Endodermal cell (in vitro differentiated cells): ENCODE data around the gene PLK5. TPM values are rescaled to one million over a fixed set of nuclear protein-coding genes. Genes with fewer than 3 reads are reported as not detected.

Source experiments
- DNase-seq: peaks from one replicate; pipeline ENCODE4 v3.0.0-alpha.2; 2017
- H3K27ac ChIP-seq: 2 replicates; pipeline ENCODE4 v1.5.1; 2013; ENCODE audit warnings: mild to moderate bottlenecking, low read depth, low read length, moderate library complexity
- H3K27me3 ChIP-seq: 2 replicates; pipeline ENCODE4 v1.6.1; 2013; ENCODE audit warnings: mild to moderate bottlenecking, low read length, moderate library complexity; ENCODE audit not compliant: insufficient read depth, control insufficient read depth, poor library complexity, severe bottlenecking
- H3K36me3 ChIP-seq: 2 replicates; pipeline ENCODE4 v1.7.0; 2013; ENCODE audit warnings: mild to moderate bottlenecking, low read length, moderate library complexity; ENCODE audit not compliant: control insufficient read depth, insufficient read depth
- H3K4me1 ChIP-seq: one replicate; pipeline ENCODE4 v1.7.0; 2013; ENCODE audit warnings: low read length; ENCODE audit not compliant: control insufficient read depth, insufficient read depth
- H3K4me3 ChIP-seq: 2 replicates; pipeline ENCODE4 v1.5.1; 2013; ENCODE audit warnings: mild to moderate bottlenecking, low read length, moderate library complexity
- H3K9ac ChIP-seq: 2 replicates; pipeline ENCODE4 v1.6.1; 2013; ENCODE audit warnings: mild to moderate bottlenecking, low read length, moderate library complexity; ENCODE audit not compliant: poor library complexity, severe bottlenecking; ENCODE audit errors: extremely low read depth
- H3K9me3 ChIP-seq: 2 replicates; pipeline ENCODE4 v1.6.1; 2013; ENCODE audit warnings: mild to moderate bottlenecking, low read length, moderate library complexity; ENCODE audit not compliant: control insufficient read depth
- H3K27ac Mint-ChIP-seq: 2 replicates; pipeline ENCODE4 v1.8.0; 2020; ENCODE audit warnings: mixed read lengths
- H3K27me3 Mint-ChIP-seq: 2 replicates; pipeline ENCODE4 v1.8.0; 2021; ENCODE audit warnings: mild to moderate bottlenecking, mixed read lengths; ENCODE audit not compliant: insufficient read depth
- H3K36me3 Mint-ChIP-seq: 2 replicates; pipeline ENCODE4 v1.8.0; 2020; ENCODE audit warnings: low read depth, mixed read lengths
- H3K4me1 Mint-ChIP-seq: 2 replicates; pipeline ENCODE4 v1.8.0; 2020; ENCODE audit warnings: mixed read lengths
- H3K4me3 Mint-ChIP-seq: 2 replicates; pipeline ENCODE4 v1.8.0; 2020; ENCODE audit warnings: mild to moderate bottlenecking, moderate library complexity, mixed read lengths
- H3K9me3 Mint-ChIP-seq: 2 replicates; pipeline ENCODE4 v1.8.0; 2020; ENCODE audit warnings: mild to moderate bottlenecking, mixed read lengths
- CTCF ChIP-seq: fragments of 200-600 bp; sonication (generic); conservative IDR thresholded peaks from 2 replicates; pipeline ENCODE4 v1.5.0; 2021; ENCODE audit warnings: antibody characterized with exemption, mild to moderate bottlenecking
- WGBS, 2 experiments: methylation state at CpG; one replicate each; pipeline versions ENCODE4 v1.1.5 to v1.1.7; 2013; ENCODE audit warnings: missing lambda C conversion rate in 2 of 2, mixed read lengths in 1 of 2; ENCODE audit not compliant: insufficient coverage in 1 of 2, insufficient read length in 1 of 2; 5-methylcytosine and 5-hydroxymethylcytosine counted together
- total RNA-seq, 2 donors: library from RNA; stranded (reverse); fragmentation: NEBNext Ultra II Directional in 1 of 2; extraction: Animal tissue kit (Norgen Biotek cat#: 25700) in 1 of 2; gene quantifications; 2 replicates in 1 of 2; 3 replicates in 1 of 2; pipeline ENCODE4 v1.2.1, GENCODE V29; 2021

Gene PLK5
- total RNA-seq, 2 donors from 2014 or later, result 0.48 TPM; not detected in 1

DNA sequence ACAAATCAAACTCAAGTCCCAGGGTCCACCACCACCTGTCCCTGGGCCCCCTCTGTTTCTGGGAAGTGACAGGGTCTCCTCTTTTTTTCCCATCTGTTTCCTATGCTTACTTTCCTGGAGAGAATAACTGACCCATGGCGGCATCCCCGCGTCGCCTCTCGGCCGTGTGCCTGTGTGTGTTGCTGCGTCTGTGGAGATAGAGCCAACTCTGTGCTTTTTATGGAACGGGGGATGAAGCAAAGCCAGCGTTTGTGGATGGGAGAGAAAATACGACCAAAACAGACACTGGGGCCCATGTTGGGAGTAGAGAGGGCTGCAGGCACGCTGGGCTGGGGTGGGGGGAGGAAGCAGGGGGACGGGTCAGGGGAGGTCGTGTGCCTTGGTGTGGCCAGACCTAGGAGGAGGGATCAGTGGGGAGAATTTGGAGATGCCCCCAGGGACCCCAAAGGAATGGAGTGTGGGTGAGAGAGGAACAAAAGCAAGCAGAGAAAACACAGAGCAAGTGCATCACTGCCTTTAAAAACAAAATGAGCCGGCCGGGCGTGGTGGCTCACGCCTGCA lies 16.6 kb downstream of the PLK5 start:
- no peak overlapping the region for H3K27ac Mint-ChIP-seq
- H3K4me3 Mint-ChIP-seq, result peak overlapping the region; percentile 23
- no peak for DNase-seq
- no peaks in the 10 kb centered on the region for H3K9me3 ChIP-seq
- H3K36me3 ChIP-seq, result no peaks in the 10 kb centered on the region
- H3K4me1 Mint-ChIP-seq, result no peaks in the 10 kb centered on the region
- 69 to 78% methylated on average over 16 to 17 of the region's 17 CpGs for WGBS, 2 experiments
- H3K4me1 ChIP-seq, result no peaks in the 10 kb centered on the region
- no peak overlapping the region for H3K4me3 ChIP-seq
- no peaks in the 10 kb centered on the region for H3K9me3 Mint-ChIP-seq
- no peak for TF ChIP-seq CTCF
- H3K27me3 ChIP-seq, result peaks cover 7% of the 10 kb centered on the region
- no peak overlapping the region for H3K27ac ChIP-seq
- H3K9ac ChIP-seq, result no peak overlapping the region
- no peaks in the 10 kb centered on the region for H3K36me3 Mint-ChIP-seq
- H3K27me3 Mint-ChIP-seq, result peaks cover 37% of the 10 kb centered on the region

DNA sequence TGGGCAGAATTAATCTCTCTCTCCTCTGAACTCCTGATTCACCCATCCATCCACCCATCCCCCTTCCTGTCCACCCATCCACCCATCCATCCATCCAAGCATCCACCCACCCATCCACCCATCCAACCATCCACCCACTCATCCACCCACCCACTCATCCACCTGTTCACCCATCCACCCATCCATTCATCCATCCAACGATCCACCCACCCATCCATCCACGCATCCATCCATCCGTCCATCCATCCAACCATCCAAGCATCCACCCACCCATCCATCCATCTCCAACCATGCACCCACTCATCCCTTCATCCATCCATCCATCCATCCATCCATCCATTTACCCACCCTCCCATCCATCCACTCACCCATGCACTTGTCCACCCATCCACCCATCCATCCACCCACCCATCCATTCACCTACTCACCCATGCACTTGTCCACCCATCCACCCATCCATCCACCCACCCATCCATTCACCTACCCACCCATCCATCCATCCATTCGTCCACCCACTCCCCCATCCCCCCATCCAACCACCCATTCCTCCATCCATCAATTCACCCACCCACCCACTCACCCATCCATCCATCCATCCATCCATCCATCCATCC lies 25.6 kb downstream of the PLK5 start:
- H3K27ac Mint-ChIP-seq, result no peak overlapping the region
- H3K4me1 Mint-ChIP-seq, result no peaks in the 10 kb centered on the region
- Histone ChIP-seq H3K4me1 (no peaks in the 10 kb centered on the region), H3K4me3 (no peak overlapping the region), H3K9ac (no peak overlapping the region), H3K36me3 (peaks cover 5% of the 10 kb centered on the region), H3K27ac (no peak overlapping the region), H3K9me3 (no peaks in the 10 kb centered on the region), H3K27me3 (no peaks in the 10 kb centered on the region)
- DNase-seq, result no peak
- H3K9me3 Mint-ChIP-seq, result no peaks in the 10 kb centered on the region
- H3K27me3 Mint-ChIP-seq, result peaks cover 14% of the 10 kb centered on the region
- WGBS, 2 experiments, result 85 to 100% methylated on average over 3 to 4 of the region's 4 CpGs
- peaks cover 3% of the 10 kb centered on the region for H3K36me3 Mint-ChIP-seq
- no peak for TF ChIP-seq CTCF
- H3K4me3 Mint-ChIP-seq, result no peak overlapping the region

DNA sequence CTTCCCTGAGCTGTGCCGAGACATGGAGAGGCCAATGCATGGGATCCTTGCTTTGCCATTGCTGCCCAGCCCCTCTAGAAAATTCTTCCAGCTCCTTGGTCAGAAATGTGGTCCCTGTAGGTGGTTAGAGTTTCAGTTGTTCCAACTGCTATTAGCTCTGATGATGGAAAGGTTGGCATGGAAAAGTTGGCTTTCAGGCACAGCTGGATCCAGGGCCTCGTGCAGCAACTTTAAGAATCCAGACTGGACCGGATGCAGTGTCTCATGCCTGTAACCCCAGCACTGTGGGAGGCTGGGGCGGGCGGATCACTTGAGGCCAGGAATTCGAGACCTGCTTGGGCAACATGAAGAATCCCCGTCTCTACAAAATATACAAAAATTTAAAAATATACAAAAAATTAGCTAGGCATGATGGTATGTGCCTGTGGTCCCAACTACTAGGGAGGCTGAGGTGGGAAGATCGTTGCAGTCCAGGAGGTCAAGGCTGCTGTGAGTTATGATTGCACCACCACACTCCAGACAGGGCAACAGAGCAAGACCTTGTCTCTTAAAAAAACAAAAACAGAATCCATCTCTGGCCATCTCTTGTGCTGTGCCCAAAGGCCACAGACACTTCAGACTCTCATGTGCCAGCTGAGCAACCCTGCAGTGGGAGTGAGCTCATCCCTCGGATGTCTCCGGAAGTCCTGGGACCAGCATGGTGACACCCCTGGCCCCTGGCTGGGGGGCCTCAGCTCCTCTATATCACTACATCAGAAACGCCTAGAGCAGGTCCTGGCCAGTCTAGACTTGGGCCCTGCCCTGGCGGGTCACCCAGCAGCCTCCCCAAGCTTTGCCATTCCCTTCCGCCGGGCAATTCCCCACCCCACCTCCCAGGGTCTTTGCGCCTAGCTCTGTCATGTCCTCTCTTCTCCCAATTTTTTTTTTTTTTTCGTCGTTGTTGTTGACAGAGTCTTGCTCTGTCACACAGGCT lies 27.5 kb downstream of the PLK5 start:
- Histone ChIP-seq H3K4me3 (no peak overlapping the region), H3K4me1 (no peaks in the 10 kb centered on the region), H3K27me3 (no peaks in the 10 kb centered on the region), H3K9ac (no peak overlapping the region), H3K36me3 (peaks cover 9% of the 10 kb centered on the region), H3K27ac (no peak overlapping the region), H3K9me3 (no peaks in the 10 kb centered on the region)
- WGBS, 2 experiments, result 88 to 92% methylated on average over 9 to 14 of the region's 17 CpGs
- Mint-ChIP-seq H3K27ac (no peak overlapping the region), H3K4me3 (no peak overlapping the region), H3K9me3 (no peaks in the 10 kb centered on the region), H3K4me1 (no peaks in the 10 kb centered on the region), H3K27me3 (no peaks in the 10 kb centered on the region), H3K36me3 (peaks cover 7% of the 10 kb centered on the region)
- DNase-seq, result no peak
- no peak for TF ChIP-seq CTCF
